Stimulated activated CD4-positive, alpha-beta T cell treated with anti-CD3 and anti-CD28 coated beads, Interleukin-4, amount 100 ng/mL, for 48 hours (primary cell): ENCODE data around the gene TOR1AIP1.
"Not testable (repeated sequence)": the region's sequence is repeated elsewhere in the genome, so short reads cannot be mapped to it uniquely, and the experiment has no call there.

Source experiments
- DNase-seq, 2 donors: peaks; one replicate each; pipeline ENCODE4 v3.0.0-alpha.2; 2020; ENCODE audit warnings: low read depth in 2 of 2

The TOR1AIP1 gene

DNA sequence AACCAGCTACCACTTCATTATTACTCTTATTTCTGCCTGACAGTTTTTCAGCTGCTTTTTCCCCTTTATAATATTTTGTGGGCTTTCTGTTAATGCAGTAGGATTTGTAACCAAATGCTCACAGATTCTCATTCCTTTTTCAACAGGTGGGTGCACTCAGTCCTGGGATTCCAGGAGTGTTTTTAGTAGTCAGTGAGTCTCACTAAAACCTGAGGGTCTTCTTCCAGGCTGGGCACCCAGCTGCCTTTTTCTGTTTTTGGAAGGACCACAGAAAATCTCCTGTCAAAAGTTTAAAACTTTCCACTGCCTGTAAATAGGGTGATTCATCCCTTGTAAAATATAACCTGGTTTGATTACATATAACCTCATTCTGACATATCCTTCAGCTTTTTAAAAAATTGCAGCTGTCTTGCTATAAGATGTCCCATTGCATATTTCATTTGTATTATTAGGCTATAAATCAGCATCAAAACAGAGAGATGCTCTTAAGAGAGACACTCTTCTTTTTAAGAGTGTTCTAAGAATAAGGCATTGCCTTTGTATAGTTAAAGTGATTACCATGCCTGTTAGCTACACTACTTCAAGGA, 55.7 kb downstream of the TOR1AIP1 start:
- DNase-seq: no peak

- DNase-seq: no peak
Measured at GRCh38 chr1:179938752-179939151, 56.7 kb downstream of the TOR1AIP1 start.

DNA sequence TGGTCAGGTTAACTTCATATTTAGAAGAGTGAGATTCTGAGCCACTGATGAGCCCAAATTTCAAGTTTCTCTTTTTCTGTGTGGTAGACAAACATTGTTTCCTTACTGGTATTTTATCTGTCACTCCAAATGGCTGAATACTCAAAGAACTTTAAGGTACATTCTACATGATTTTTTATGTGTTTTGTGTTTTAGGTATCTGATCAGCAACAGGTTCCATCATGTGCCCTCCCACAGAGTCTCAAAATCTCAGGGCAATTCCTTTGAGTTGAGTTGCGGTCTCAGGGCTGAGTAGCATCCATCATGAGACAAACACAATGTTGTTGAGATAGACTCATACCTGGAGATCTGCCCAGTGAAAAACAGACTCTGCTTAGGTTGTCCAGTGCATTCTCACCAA, 57.9 kb downstream of the TOR1AIP1 start:
- DNase-seq: no peak

GRCh38 chr1:179941454-179941853, 59.4 kb downstream of the TOR1AIP1 start:
- no peak for DNase-seq

- DNase-seq: no peak
Measured at GRCh38 chr1:179950651-179951050, 68.6 kb downstream of the TOR1AIP1 start.

GRCh38 chr1:179951383-179952144, 69.5 kb downstream of the TOR1AIP1 start:
- DNase-seq: no peak

- DNase-seq: no peak
Measured at GRCh38 chr1:179952186-179952585, 70.1 kb downstream of the TOR1AIP1 start.

- DNase-seq: peak; percentile 27 to 28
Measured at GRCh38 chr1:179953974-179954492, 71.9 kb downstream of the TOR1AIP1 start.

GRCh38 chr1:179954493-179955286, 72.6 kb downstream of the TOR1AIP1 start, which contains the start of gene CEP350:
TSS of gene CEP350 (plus strand) at chr1:179954810. CDS start at chr1:179986182, 31,372 bp downstream.
- DNase-seq: peak; percentile 94 to 97

DNA sequence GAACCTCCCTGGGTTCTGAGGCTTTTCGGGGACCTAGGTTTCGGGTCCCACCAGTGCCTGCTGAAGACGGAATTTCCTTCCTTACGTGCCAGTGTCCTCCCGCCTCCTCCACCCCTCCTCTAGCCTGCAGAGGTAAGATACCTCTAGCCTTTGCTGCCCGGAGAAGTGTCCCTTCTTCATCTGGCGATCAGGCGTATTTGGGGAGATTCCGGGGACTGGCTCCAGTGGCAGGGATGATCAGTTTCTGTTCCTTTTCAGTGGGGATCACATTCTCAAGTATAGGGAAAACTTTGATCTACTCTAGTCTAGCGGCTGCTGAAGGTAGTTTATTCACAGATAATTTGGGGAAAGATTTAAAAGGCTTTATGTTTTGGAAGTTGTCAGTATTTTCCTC, 73.2 kb downstream of the TOR1AIP1 start:
- no peak for DNase-seq

- DNase-seq: no peak
Measured at GRCh38 chr1:179955731-179956130, 73.6 kb downstream of the TOR1AIP1 start.

- no peak for DNase-seq
Measured at GRCh38 chr1:179958359-179958758, 76.3 kb downstream of the TOR1AIP1 start.

DNA sequence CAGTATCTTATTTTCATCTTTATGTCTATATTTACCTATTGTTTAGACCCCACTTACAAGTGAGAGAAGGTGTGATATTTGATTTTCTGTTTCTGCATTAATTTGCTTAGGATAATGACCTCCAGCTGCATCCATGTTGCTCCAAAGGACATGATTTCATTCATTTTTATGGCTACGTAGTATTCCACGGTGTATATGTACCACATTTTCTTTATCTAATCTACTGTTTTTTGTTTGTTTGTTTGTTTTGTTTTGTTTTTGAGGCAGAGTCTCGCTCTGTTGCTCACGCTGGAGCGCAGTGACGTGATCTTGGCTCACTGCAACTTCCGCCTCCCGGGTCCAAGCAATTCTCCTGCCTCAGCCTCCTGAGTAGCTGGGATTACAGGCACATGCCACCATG, 80.1 kb downstream of the TOR1AIP1 start:
- DNase-seq: not testable (repeated sequence)

GRCh38 chr1:179966551-179966950, 84.5 kb downstream of the TOR1AIP1 start:
- DNase-seq: no peak

DNA sequence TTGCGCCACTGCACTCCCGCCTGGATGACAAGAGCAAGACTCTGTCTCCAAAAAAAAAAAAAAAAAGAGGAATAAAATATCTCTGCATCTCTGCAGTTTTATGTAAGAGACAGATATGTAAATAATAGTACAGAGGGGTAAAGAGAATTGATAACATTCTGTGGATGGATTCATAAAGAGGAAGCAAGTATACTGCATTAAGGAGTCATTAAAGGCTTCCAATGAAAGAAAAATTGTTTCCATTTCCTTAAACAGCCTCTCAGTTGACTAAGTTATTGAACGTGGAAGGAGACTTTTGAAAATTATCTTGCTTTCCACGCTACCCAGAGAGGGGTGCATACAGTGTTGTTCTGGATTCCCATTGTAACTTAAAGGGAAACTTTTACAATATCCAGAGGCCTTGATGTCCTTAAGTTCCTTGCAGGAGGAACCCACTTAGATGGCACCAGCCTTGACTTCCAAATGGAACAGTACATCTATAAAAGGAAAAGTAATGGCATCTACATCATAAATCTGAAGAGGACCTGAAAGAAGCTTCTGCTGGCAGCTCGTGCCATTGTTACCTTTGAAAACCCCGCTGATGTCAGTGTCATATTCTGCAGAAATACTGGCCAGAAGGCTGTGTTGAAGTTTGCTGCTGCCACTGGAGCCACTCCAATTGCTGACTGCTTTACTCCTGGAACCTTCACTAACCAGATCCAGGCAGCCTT, 86.4 kb downstream of the TOR1AIP1 start:
- DNase-seq: no peak

DNA sequence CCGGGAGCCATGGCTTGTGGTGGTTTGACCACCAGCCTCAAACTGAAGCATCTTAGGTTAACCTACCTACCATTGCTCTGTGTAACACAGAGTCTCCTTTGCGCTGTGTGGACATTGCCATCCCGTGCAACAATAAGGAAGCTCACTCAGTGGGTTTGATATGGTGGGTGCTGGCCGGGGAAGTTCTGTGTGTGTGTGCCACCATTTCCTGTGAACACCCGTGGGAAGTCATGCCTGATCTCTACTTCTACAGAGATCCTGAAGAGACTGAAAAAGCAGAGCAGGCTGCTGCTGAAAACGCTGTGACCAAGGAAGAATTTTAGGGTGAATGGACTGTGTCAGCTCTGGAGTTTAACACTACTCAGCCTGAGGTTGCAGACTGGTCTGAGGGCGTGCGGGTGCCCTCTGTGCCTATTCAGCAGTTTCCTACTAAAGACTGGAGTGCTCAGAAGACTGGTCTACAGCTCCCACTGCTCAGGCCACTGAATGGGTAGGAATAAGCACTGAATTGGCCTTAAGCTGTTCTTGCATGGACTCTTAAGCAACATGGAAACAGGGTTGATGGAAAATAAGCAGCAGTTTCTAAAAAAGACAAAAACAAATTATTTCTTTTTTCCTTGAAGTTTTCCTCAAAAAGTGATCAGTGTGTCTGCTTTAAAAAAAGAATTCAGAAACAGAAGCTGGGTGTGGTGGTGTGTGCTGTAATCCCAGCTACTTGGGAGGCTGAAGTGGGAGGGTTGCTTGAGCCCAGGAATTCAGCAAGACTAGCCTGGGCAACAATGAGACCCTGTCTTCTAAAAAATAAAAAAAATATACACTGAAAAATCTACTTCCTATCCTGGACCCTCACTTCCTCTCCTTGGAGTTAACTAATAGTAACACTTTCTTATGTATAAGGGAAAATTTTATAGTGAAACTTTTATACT, 87.2 kb downstream of the TOR1AIP1 start:
- DNase-seq: no peak
